HCT116 (cell line): ENCODE results near the gene PTGIS. TPM values are rescaled to one million over a fixed set of nuclear protein-coding genes. Genes with fewer than 3 reads are reported as not detected.

Experiments used
- ATAC-seq: fragments of 200-7000 bp; cut with Tn5 transposase; 2 replicates; pipeline ENCODE4 v1.9.1; 2020; ENCODE audit warnings: mild to moderate bottlenecking, moderate library complexity
- BruUV-seq: library from RNA; stranded (reverse); fragments of 400-500 nt; replicated peaks from 2 replicates; lab custom pipeline; 2021; lab: Mats Ljungman, UMichigan
- CTCF ChIA-PET: fragments of 300-600 bp; sonication (Branson Sonifier 250); formaldehyde crosslinking; loops from one replicate; lab custom pipeline; 2021; ENCODE audit warnings: antibody characterized with exemption; lab: Charles Lee
- POLR2A ChIA-PET: fragments of 300-600, 350-600 bp; sonication (Branson Sonifier 250); formaldehyde crosslinking; loops from one replicate; lab custom pipeline; 2021; ENCODE audit warnings: antibody characterized with exemption; lab: Charles Lee
- RAD21 ChIA-PET, 2 experiments: fragments of 300-600 bp; sonication (Branson Sonifier 250); formaldehyde crosslinking; loops; one replicate each; lab custom pipeline; 2023; ENCODE audit warnings: low total read pairs in 2 of 2; ENCODE audit not compliant: uncharacterized antibody in 2 of 2, unreplicated experiment in 2 of 2, low non-redundant PET in 1 of 2; lab: Charles Lee
- DNase-seq: peaks from one replicate; pipeline ENCODE4 v3.0.0-alpha.2; 2010; ENCODE audit warnings: low read depth, low spot score
- H2AFZ ChIP-seq: fragments of 200-600 bp; shearing (Covaris generic), sonication (generic); 2 replicates; pipeline ENCODE4 v1.6.1; 2017; ENCODE audit warnings: low read depth, mixed run types, mixed read lengths, antibody characterized with exemption, low read length; ENCODE audit not compliant: poor library complexity, severe bottlenecking
- H3K27ac ChIP-seq: 2 replicates; pipeline ENCODE4 v1.5.1; 2012; ENCODE audit warnings: low read depth, low read length
- H3K27me3 ChIP-seq: fragments of 200-600 bp; sonication (generic); 2 replicates; pipeline ENCODE4 v1.6.1; 2016; ENCODE audit warnings: mixed run types, low read length, mixed read lengths; ENCODE audit not compliant: insufficient read depth
- H3K36me3 ChIP-seq, 2 experiments: fragments of 200-500 bp in 1 of 2; fragments of 200-600 bp in 1 of 2; sonication (Bioruptor generic) in 1 of 2; sonication (generic) in 1 of 2; 2 replicates each; pipeline versions ENCODE4 v1.5.1 to v1.6.1; 2014 to 2016; ENCODE audit warnings: low read length in 2 of 2, inconsistent platforms in 1 of 2, mixed read lengths in 1 of 2, mixed run types in 1 of 2; ENCODE audit not compliant: insufficient read depth in 2 of 2, control insufficient read depth in 1 of 2
- H3K4me1 ChIP-seq, 2 experiments: fragments of 200-600 bp in 1 of 2; sonication (generic) in 1 of 2; 2 replicates each; pipeline versions ENCODE4 v1.5.1 to v1.6.1; 2012 to 2017; ENCODE audit warnings: low read length in 2 of 2, inconsistent platforms in 1 of 2, mild to moderate bottlenecking in 1 of 2, mixed read lengths in 1 of 2, mixed run types in 1 of 2, moderate library complexity in 1 of 2; ENCODE audit not compliant: insufficient read depth in 2 of 2, control insufficient read depth in 1 of 2
- H3K4me2 ChIP-seq: fragments of 200-600 bp; sonication (generic); 2 replicates; pipeline ENCODE4 v1.6.1; 2017; ENCODE audit warnings: mixed run types, low read length, mixed read lengths
- H3K4me3 ChIP-seq, 2 experiments: fragments of 200-600 bp in 1 of 2; sonication (generic) in 1 of 2; replicated peaks in 1 of 2; 2 replicates each; pipeline ENCODE4 v1.5.1; 2011 to 2016; ENCODE audit warnings: low read length in 2 of 2, control low read depth in 1 of 2, low read depth in 1 of 2, mild to moderate bottlenecking in 1 of 2, mixed read lengths in 1 of 2, mixed run types in 1 of 2
- H3K79me2 ChIP-seq: fragments of 200-600 bp; sonication (generic); 2 replicates; pipeline ENCODE4 v1.6.1; 2017; ENCODE audit warnings: mild to moderate bottlenecking, mixed run types, low read length, moderate library complexity, mixed read lengths; ENCODE audit not compliant: insufficient read depth
- H3K9ac ChIP-seq: fragments of 200-600 bp; sonication (generic); 2 replicates; pipeline ENCODE4 v1.6.1; 2016; ENCODE audit warnings: low read length, mixed read lengths
- H3K9me2 ChIP-seq: fragments of 200-600 bp; sonication (generic), shearing (Covaris generic); 2 replicates; pipeline ENCODE4 v1.6.1; 2017; ENCODE audit warnings: mixed run types, mild to moderate bottlenecking, moderate library complexity; ENCODE audit not compliant: insufficient read depth
- H3K9me3 ChIP-seq, 2 experiments: fragments of 200-500 bp in 1 of 2; fragments of 200-600 bp in 1 of 2; sonication (Bioruptor generic) in 1 of 2; sonication (generic) in 1 of 2; 2 replicates each; pipeline ENCODE4 v1.6.1; 2014 to 2017; ENCODE audit warnings: low read length in 2 of 2, mixed read lengths in 2 of 2, inconsistent platforms in 1 of 2, low read depth in 1 of 2, mild to moderate bottlenecking in 1 of 2, mixed run types in 1 of 2, moderate library complexity in 1 of 2; ENCODE audit not compliant: control insufficient read depth in 1 of 2, insufficient read depth in 1 of 2
- H4K20me1 ChIP-seq: fragments of 200-600 bp; sonication (generic), shearing (Covaris generic); 2 replicates; pipeline ENCODE4 v1.6.1; 2017; ENCODE audit warnings: mixed run types, mild to moderate bottlenecking, moderate library complexity; ENCODE audit not compliant: insufficient read depth
- EGR1 ChIP-seq: IDR thresholded peaks from 2 replicates; pipeline ENCODE4 v1.6.1; 2012; ENCODE audit warnings: low read depth
- EZH2 ChIP-seq: fragments of 200-600 bp; sonication (generic); IDR thresholded peaks from 2 replicates; pipeline ENCODE4 v1.6.1; 2017; ENCODE audit warnings: antibody characterized with exemption, mixed run types
- EZH2phosphoT487 ChIP-seq: fragments of 200-600 bp; IDR thresholded peaks from 2 replicates; pipeline ENCODE4 v1.6.1; 2018; ENCODE audit warnings: antibody characterized with exemption, borderline replicate concordance
- FOSL1 ChIP-seq: IDR thresholded peaks from 2 replicates; pipeline ENCODE4 v1.6.1; 2012; ENCODE audit warnings: low read depth
- POLR2A ChIP-seq: IDR thresholded peaks from 2 replicates; pipeline ENCODE4 v1.7.0; 2011; ENCODE audit warnings: borderline replicate concordance; ENCODE audit not compliant: insufficient read depth, insufficient read length; ENCODE audit errors: extremely low read depth
- POLR2AphosphoS5 ChIP-seq: IDR thresholded peaks from 2 replicates; pipeline ENCODE4 v1.6.1; 2011; ENCODE audit warnings: mild to moderate bottlenecking, low read depth, low read length, moderate library complexity
- TCF7L2 ChIP-seq: IDR thresholded peaks from 2 replicates; pipeline ENCODE4 v1.7.0; 2011; ENCODE audit warnings: borderline replicate concordance, inconsistent platforms; ENCODE audit not compliant: insufficient read depth, insufficient read length; ENCODE audit errors: extremely low read depth
- YY1 ChIP-seq: IDR thresholded peaks from 2 replicates; pipeline ENCODE4 v1.6.1; 2011; ENCODE audit warnings: low read length, low read depth, moderate library complexity, mild to moderate bottlenecking; ENCODE audit not compliant: insufficient replicate concordance; ENCODE audit errors: extremely low read depth
- ZFX ChIP-seq: fragments of 450-650 bp; IDR thresholded peaks from 2 replicates; pipeline ENCODE4 v1.6.1; 2017
- ZNF274 ChIP-seq: fragments of 200-500 bp; sonication (Bioruptor generic); IDR thresholded peaks from 2 replicates; pipeline ENCODE4 v1.6.1; 2014; ENCODE audit warnings: mild to moderate bottlenecking, low read depth, low read length, inconsistent platforms
- intact Hi-C: fragments of 100-400 bp; cut with micrococcal nuclease; formaldehyde crosslinking; loops from 2 replicates; pipeline ENCODE4 v1.10.0; 2022
- total RNA-seq: library from RNA; stranded (reverse); gene quantifications from one replicate; pipeline ENCODE4 v1.2.1, GENCODE V29; 2021; ENCODE audit not compliant: unreplicated experiment
- TF ChIP-seq, protein P1 (sequence below): IDR thresholded peaks from 2 replicates; pipeline ENCODE4 v1.6.1; 2011; ENCODE audit warnings: mild to moderate bottlenecking, low read length, moderate library complexity; ENCODE audit not compliant: insufficient replicate concordance; ENCODE audit errors: extremely low read depth

Gene PTGIS
- total RNA-seq, 1 experiment from 2014 or later, result 0.25 TPM

DNA sequence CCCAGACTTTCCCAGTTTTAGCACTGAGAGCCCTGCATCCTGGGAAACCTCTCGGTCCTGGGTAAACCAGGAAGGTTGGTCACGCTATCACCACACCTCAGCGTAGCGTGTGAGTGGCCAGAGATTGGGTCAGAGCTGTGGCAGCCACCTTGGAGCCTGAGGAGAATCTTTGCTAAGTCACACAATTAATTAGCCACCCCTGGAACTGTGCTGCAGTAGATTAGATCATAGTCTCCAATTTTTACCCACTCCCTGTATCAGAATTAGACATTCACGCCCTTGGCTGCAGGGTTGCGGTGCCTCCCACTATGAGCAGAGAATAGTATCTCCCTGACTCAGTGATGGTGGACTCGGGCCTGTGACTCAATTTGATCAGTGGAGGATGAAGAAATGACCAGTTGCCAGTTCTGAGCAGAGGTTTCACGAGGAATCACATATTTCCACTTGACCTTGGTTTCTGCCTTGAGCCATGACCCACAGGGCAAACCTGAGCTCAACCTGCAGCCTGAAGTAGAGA lies 6.0 kb upstream of the PTGIS start:
- H3K9me2 ChIP-seq, result no peaks in the 10 kb centered on the region
- no peak overlapping the region for H3K4me2 ChIP-seq
- no peaks in the 10 kb centered on the region for H4K20me1 ChIP-seq
- peaks cover 0 to 4% of the 10 kb centered on the region in 2 experiments; a peak in 2 of 4 replicates for H3K4me1 ChIP-seq
- no peak overlapping the region for H3K27ac ChIP-seq
- intact Hi-C loops, result no loop called here
- TF ChIP-seq EGR1, result no peak
- no peak for TF ChIP-seq ZNF274
- TF ChIP-seq TCF7L2, result no peak
- no peak for TF ChIP-seq FOSL1
- TF ChIP-seq, protein P1, sequence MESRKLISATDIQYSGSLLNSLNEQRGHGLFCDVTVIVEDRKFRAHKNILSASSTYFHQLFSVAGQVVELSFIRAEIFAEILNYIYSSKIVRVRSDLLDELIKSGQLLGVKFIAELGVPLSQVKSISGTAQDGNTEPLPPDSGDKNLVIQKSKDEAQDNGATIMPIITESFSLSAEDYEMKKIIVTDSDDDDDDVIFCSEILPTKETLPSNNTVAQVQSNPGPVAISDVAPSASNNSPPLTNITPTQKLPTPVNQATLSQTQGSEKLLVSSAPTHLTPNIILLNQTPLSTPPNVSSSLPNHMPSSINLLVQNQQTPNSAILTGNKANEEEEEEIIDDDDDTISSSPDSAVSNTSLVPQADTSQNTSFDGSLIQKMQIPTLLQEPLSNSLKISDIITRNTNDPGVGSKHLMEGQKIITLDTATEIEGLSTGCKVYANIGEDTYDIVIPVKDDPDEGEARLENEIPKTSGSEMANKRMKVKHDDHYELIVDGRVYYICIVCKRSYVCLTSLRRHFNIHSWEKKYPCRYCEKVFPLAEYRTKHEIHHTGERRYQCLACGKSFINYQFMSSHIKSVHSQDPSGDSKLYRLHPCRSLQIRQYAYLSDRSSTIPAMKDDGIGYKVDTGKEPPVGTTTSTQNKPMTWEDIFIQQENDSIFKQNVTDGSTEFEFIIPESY, result no peak
- peaks cover 3% of the 10 kb centered on the region; the same call in 1 of the 2 replicates for H3K27me3 ChIP-seq
- H3K79me2 ChIP-seq, result no peaks in the 10 kb centered on the region
- ChIA-PET POLR2A (no interaction called here), CTCF (no interaction called here), RAD21 (no interaction called here)
- H3K36me3 ChIP-seq, result no peaks in the 10 kb centered on the region
- no peak for DNase-seq
- no peak overlapping the region for H3K9ac ChIP-seq
- no peak for ATAC-seq
- BruUV-seq, result no TSS peak
- H3K9me3 ChIP-seq, result no peaks in the 10 kb centered on the region
- H2AFZ ChIP-seq, result no peak overlapping the region
- H3K4me3 ChIP-seq, result no peak overlapping the region

DNA sequence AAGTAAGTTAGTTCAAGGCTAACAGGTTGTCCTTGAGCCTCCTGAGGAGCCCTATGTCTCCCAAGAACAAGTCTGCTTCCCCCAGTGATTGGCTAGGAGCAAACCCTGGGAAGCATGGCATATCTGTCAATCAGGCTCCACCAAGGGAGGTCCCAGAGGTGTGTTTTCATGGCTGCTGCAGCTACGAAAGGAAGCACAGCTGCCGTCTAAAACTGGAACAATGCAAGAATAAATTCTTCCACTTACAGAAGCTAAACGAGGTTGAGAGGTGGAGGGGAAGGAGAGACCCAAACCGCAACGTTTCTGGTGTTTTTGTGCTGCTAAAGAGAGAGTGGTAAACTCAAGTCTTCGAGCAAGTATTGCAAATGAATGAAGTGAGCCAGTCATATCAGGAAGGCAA lies 4.9 kb upstream of the PTGIS start:
- Histone ChIP-seq H3K27me3 (peaks cover 3% of the 10 kb centered on the region; the same call in 1 of the 2 replicates), H3K79me2 (no peaks in the 10 kb centered on the region), H3K9me2 (no peaks in the 10 kb centered on the region), H2AFZ (no peak overlapping the region), H3K27ac (no peak overlapping the region), H3K4me1 (peaks cover 0 to 4% of the 10 kb centered on the region in 2 experiments; a peak in 2 of 4 replicates), H3K9ac (no peak overlapping the region), H3K36me3 (no peaks in the 10 kb centered on the region), H4K20me1 (no peaks in the 10 kb centered on the region), H3K4me3 (no peak overlapping the region), H3K4me2 (no peak overlapping the region), H3K9me3 (no peaks in the 10 kb centered on the region)
- DNase-seq, result no peak
- ChIA-PET POLR2A (no interaction called here), RAD21 (no interaction called here), CTCF (no interaction called here)
- no TSS peak for BruUV-seq
- no peak for ATAC-seq
- intact Hi-C loops, result no loop called here
- TF ChIP-seq POLR2A (no peak), ZNF274 (no peak), EZH2phosphoT487 (no peak), FOSL1 (no peak), EZH2 (no peak), POLR2AphosphoS5 (no peak), EGR1 (no peak), ZFX (no peak), YY1 (no peak)
- TF ChIP-seq, protein P1, result no peak
